ENCODE measurements around the gene MELTF. TPM values are rescaled to one million over a fixed set of nuclear protein-coding genes. Genes with fewer than 3 reads are reported as not detected.

The MELTF gene
- total and polyA plus RNA-seq, 3 donors from 2014 or later: 5.7 to 14.7 (median 11.1) TPM

DNA sequence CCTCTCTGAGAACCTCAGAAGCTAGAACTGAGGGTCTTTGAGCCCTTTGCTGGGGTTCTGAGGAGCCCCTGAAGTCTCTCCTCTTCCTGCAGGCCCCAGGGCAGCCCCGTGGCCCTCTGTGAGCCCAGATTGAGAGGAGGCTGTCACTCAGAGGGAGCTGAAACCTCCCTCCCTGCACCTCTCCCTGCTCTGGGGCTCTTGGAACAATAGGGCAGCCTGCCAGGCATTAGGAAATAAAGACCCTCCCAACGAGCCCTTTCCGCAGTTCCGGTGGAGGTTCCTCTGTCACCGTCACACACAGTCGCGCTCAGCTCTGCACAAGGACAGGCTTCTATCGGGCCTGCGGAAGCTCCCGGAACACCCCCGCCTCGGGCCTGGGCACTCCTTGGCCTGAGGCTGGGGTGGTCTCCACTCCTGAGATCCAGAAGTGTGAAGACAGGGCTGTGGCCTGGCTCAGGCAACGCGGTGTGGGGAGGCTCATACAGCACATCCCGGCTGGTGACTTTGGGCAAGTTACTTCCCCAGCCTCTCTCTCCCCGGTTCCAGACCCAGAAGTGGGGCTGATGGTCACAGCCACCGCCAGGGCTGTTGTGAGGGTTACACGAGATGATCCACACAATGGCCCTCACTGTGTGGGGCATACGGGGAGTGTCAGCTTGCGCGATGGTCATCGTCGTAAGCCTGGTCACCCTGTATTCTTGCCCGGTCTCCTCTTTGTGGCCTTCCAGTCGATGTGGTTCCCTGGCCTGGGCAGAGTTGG lies 17.7 kb downstream of the MELTF start:
- H3K36me3 ChIP-seq (ENCODE audit: low read depth, missing control alignments): no peaks in the 10 kb centered on the region
- no peak for DNase-seq
- no peaks in the 10 kb centered on the region for H3K9me3 ChIP-seq
- no peaks in the 10 kb centered on the region for H3K27me3 ChIP-seq
- H3K27ac ChIP-seq: no peak overlapping the region
- 94 to 96% methylated on average over 21 to 25 of the region's 25 CpGs for WGBS, 2 donors
- H3K4me1 ChIP-seq: peaks cover 2% of the 10 kb centered on the region
- TF ChIP-seq, protein P1, sequence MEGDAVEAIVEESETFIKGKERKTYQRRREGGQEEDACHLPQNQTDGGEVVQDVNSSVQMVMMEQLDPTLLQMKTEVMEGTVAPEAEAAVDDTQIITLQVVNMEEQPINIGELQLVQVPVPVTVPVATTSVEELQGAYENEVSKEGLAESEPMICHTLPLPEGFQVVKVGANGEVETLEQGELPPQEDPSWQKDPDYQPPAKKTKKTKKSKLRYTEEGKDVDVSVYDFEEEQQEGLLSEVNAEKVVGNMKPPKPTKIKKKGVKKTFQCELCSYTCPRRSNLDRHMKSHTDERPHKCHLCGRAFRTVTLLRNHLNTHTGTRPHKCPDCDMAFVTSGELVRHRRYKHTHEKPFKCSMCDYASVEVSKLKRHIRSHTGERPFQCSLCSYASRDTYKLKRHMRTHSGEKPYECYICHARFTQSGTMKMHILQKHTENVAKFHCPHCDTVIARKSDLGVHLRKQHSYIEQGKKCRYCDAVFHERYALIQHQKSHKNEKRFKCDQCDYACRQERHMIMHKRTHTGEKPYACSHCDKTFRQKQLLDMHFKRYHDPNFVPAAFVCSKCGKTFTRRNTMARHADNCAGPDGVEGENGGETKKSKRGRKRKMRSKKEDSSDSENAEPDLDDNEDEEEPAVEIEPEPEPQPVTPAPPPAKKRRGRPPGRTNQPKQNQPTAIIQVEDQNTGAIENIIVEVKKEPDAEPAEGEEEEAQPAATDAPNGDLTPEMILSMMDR (IDR thresholded peaks at IDR 0.05): no peak
- TF ChIP-seq POLR2A (IDR thresholded peaks at IDR 0.05): no peak
- intact Hi-C loops (cut with DNase I; ENCODE audit: low total_unique reads): no loop called here
- H3K4me3 ChIP-seq: no peak overlapping the region

DNA sequence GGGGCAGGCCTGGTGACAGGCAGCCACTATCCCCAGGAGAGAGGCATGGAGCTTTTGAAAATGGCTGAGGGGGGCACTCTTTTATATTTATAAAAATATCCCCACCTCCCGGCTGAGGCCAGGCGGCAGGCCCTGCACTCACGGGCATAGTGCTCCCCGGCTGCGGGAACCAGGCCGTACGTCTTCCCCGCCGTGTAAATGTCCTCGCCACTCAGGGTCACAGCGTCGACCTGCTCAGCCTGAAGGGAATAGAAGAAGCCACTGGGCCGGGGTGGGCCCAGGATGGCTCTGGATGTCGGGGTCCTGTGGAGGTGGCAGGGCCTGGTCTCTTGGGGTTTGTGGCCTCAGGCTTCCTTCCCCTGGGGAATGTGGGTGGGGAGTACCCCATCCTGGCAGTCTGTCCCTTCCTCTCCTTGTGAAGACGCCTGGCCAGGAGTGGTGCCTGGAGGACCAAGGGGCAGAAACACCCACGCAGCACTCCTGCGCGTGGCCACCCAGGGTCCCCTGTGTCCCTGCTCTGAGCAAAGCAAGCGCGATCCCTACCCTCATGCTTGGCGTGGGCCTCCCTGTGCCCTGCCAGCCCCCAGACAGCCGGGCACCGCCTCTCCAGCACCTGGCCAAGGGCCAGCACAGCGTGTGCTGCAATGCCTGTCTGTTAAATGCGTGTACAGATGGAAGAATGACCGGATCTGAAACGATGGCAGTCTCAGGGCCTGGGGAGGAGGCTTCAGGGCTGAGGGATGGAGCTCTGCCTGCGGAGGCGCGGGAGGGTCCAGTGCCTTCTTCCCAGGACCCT lies 18.9 kb downstream of the MELTF start:
- Histone ChIP-seq H3K36me3 (ENCODE audit: low read depth, missing control alignments) (no peaks in the 10 kb centered on the region), H3K9me3 (no peaks in the 10 kb centered on the region), H3K4me1 (peaks cover 2% of the 10 kb centered on the region), H3K4me3 (no peak overlapping the region), H3K27me3 (no peaks in the 10 kb centered on the region), H3K27ac (no peak overlapping the region)
- intact Hi-C loops (cut with DNase I; ENCODE audit: low total_unique reads): no loop called here
- 78 to 82% methylated on average over 12 to 30 of the region's 30 CpGs for WGBS, 2 donors
- DNase-seq: no peak
- TF ChIP-seq, protein P1 (IDR thresholded peaks at IDR 0.05): no peak
- no peak for TF ChIP-seq POLR2A (IDR thresholded peaks at IDR 0.05)

DNA sequence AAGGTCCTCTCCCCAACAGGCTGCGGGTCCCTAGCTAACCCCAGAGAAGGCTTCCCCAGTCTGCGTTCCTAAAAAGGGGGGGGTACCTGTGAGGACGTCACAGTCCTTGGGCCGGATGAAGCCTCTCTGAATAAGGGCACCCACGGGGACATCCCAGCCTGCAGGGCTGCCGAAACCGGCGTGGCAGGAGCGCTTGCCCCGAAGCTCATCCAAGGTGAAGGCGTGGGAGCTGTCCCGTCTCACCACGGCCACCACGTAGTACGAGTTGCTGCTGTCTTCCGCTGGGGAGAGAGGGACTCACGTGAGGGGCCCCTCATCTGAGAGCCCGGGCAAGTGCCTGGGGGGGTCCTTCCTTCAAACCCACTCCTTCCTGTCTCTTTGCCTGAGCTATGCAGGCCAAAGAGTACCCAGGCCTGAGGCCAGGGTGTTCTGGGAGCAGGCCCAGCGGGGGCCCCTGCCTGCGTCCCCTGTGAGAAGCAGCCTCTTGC lies 20.0 kb downstream of the MELTF start:
- peaks cover 2% of the 10 kb centered on the region for H3K4me1 ChIP-seq
- no peak overlapping the region for H3K27ac ChIP-seq
- intact Hi-C loops (cut with DNase I; ENCODE audit: low total_unique reads): loop anchor here (10.0 kb wide), 1 partner anchor 175 kb away; no protein-coding TSS in a partner anchor
- no peaks in the 10 kb centered on the region for H3K27me3 ChIP-seq
- no peaks in the 10 kb centered on the region for H3K36me3 ChIP-seq (ENCODE audit: low read depth, missing control alignments)
- TF ChIP-seq, protein P1 (IDR thresholded peaks at IDR 0.05): no peak
- H3K9me3 ChIP-seq: no peaks in the 10 kb centered on the region
- DNase-seq: no peak
- H3K4me3 ChIP-seq: no peak overlapping the region
- 76 to 84% methylated on average over 4 to 20 of the region's 20 CpGs for WGBS, 2 donors

DNA sequence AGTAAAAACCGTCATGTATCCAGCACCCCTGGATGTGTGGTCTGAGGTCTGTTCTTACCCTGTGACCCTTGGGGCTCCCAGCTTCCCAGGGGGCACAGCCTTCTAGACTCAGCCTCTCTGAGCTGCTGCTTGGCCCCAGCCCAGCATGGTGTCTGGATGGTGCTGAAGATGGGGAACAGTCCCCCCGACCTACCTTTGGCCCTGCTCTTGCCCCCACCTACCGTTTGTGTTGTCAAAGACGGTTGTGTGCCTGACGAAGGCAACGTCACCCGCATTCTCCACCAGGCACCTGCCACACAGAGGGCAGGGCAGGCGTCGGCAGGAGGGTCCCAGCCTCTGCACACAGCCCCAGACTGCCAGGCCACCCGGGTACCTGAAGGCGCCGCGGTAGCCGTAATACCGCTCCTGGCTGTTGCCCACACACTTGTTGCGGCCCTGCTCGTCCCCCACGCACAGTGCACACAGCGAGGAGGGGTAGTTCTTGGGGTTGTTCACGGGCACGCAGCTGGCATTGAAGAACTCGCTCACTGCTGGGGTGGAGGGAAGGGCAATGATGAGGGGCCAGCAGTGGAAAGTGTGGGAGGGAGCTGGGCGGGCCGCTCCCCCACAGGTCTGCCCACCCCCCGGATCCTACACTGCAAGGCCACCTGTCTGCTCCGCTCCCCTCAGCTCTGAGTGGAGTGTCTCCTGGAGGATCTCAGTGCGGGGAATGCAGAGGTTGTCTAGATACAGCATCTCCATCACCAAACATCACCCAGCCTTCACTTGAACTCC lies 21.0 kb downstream of the MELTF start:
- Histone ChIP-seq H3K36me3 (ENCODE audit: low read depth, missing control alignments) (no peaks in the 10 kb centered on the region), H3K9me3 (no peaks in the 10 kb centered on the region), H3K4me1 (peaks cover 4% of the 10 kb centered on the region), H3K4me3 (no peak overlapping the region), H3K27me3 (no peaks in the 10 kb centered on the region), H3K27ac (no peak overlapping the region)
- intact Hi-C loops (cut with DNase I; ENCODE audit: low total_unique reads): loop anchor here (10.0 kb wide), 1 partner anchor 176 kb away; no protein-coding TSS in a partner anchor
- TF ChIP-seq, protein P1 (IDR thresholded peaks at IDR 0.05): no peak
- TF ChIP-seq POLR2A (IDR thresholded peaks at IDR 0.05): no peak
- no peak for DNase-seq
- WGBS, 2 donors: 87 to 88% methylated on average over 20 to 27 of the region's 27 CpGs

Measured in testis (tissue), 3 donors.